GM21515 (cell line): ENCODE results near the gene C17orf107.
A peak's percentile ranks its signal among the peaks of the same experiment; 100 is the strongest.
"Not testable (repeated sequence)": the region's sequence is repeated elsewhere in the genome, so short reads cannot be mapped to it uniquely, and the experiment has no call there.

Experiments used
- ATAC-seq: cut with Tn5 transposase; IDR thresholded peaks from one replicate; pipeline ENCODE4 v1.9.1; 2021; ENCODE audit not compliant: unreplicated experiment

C17orf107 gene

DNA sequence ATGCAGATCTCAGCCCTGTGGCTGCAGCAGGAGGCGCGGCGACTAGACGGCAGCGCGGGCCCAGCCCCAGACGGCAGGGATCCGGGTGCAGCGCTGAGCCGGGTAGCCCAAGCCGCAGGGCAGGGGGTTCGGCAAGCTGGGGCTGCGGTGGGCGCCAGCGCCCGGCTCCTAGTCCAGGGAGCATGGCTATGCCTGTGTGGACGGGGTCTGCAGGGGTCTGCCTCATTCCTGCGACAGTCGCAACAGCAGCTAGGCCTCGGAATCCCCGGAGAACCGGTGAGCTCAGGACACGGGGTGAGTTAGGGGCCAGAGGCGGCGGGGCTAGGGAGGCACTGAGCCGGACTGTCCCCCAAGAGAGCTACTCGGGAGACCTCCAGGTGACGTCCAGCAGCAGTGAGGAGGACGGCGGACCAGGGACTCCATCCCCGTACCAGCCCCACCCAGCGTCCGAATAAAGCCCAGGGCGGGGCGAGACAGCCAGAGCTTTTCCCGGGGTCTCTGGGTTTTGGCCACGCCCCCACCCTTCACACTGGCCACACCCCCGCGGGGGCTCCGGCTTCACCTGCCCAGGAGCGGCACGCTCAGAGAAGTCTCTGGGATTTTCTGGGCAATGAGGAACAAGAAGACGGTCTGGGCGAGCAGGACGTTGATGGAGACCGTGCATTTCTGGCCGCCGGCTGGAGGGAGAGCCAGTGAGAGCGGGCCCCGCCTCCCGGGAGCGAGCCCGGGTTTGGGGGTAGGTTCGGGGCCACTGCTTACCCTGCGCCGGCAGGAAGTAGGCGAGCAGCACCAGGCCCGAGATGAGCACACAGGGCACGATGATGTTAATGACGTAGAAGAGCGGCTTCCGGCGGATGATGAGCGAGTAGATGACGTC, 1.1 kb downstream of the C17orf107 start:
- no peak for ATAC-seq

DNA sequence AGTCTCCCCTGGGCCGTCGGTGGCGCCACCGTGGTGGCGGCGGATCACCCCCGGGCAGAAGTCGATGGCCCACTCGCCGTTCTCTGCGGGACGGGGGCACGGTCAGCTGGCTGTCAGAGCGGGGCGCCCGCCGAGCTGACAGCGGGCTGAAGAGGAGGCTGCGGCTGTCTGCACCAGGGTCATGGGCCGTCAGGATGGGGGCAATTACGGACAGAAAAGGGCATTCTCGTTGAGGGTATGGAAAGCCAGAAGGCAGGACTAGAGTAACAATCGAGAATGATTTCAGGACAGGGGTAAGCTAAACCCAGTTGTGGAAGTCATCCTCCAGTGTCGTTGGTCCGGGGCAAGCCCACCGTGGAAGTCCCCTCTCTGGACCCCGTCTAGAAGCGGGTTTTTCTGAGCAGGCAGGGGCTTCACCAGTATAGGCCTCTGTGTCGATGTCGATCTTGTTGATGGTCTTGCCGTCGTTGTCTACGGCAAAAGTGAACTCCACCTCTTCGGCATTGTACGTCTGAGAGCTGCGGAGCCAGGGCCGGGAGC, 1.8 kb downstream of the C17orf107 start:
- ATAC-seq = no peak

DNA sequence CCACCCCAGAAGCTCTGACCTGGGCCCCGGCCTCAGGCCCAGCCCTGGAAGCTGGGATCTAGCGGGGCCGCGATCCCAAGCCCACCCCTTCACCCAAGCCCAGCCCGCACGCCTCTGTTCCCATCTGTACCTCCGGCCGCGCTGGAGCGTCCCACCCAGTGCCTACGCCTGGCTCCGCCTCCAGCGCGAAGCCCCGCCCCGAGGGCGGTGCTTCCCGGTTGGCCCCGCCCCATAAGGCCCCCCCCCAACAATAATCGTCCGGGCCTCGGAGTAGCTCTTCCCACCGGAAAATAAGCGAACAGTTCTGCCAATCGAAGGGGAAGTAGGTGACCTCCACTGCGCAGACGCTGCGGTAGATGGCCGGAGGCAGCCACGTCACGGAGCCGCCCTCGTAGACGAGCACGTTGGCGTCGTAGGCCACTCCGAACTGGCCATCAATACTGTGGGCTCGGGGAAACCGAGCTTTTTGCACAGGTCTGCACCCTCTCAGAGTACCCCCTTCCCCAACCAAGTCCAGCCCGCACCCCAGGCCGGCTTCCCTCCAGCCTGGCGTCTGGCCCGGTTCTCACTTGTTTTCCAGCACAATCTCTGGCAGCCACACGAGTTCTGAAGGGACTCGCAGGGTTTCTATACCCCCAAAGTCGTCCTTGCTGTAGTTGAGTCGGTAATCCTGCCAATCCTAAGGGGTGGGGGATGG, 2.5 kb downstream of the C17orf107 start:
- no peak for ATAC-seq

DNA sequence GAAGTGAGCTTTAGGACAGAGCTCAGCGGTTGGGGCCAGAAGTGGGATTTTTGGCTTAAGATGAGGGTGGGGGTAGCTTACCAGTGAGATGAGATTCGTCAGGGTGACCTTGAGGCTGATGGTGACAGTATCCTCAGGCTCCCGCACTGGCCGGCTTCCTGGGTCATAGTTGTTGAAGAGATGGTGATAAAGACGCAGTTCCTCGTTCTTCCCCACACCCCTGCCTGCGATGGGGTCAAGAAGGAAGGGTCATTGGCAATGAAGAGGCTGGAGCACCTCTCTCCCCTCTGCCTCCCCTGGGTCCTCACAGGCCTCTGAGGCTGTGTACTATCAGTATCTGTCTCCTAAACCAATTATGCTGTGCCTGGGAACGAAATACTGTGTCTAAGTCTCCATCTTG, 3.2 kb downstream of the C17orf107 start:
- ATAC-seq = no peak

DNA sequence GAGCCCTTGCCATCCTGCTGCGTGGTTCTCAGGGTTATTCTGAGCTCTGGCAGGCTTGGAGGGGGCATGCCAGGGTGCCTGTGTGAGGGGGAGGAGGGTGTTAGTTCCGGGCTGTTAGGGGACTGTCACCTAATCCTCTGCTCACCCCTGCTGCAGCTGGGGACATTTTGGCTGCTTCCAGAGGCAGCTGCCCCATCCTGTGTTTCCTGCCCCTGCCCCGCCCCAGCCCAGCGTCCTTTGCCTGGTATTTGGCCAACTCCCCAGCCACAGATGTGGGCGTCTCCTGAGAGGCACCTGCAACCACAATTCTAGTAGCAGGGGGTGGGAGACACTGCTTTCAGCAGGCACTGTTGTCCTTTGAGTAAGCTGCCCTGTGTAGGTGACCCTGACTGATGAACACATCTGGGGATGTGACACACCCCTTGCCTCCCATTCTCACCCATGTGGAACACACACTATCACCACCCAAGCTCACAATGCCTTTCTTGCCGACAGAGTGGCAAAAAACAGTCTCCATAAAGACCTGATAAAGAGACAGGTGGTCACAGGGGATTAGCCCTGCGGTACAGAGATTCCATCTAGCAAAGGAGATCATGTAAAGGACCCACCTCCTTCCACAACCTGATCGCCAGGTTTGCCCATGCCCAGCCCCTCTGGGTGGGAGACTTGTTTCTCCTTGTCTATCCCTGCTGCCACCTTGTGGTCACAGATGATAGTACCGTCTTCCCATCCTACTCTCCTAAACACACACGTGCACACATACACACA, 3.9 kb downstream of the C17orf107 start, which contains the start of gene CHRNE:
CHRNE (minus strand) TSS at position 48 of the 768 bp plus-strand sequence; CDS start at position 13, 35 bp downstream.
- no peak for ATAC-seq

DNA sequence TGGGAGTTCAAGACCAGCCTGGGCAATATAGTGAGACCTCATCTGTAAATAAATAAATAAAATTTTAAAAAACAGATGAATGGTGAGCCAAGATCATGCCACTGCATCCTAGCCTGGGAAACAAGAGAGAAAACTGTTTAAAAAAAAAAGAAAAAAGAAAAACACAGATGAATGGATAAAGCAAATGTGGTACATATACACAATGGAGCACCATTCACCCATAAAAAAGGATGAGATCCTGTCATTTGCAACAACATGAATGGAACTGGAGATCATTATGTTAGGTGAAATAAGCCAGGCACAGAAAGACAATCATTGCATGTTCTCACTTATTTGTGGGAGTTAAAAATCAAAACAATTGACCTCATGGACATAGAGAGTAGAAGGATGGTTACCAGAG, 7.3 kb downstream of the C17orf107 start:
- ATAC-seq = not testable (repeated sequence)

DNA sequence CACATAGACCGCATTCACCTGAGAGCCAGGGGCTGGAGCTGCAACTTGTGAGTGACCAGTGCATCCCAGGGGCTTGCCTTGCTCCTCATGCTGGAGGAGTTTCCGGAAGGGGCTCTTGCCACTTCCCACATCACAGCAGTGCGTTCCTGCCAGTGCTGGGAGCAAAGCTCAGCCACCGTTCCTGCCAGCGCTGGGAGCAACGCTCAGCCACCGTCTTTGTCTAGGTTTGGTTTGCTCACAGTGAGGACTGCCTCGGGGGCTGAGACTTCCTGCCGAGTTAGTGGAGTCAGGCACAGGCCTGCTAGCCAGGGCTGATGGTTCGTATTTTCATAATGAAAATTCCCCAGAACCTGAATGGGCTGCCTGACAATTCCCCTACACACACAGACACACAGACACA, 9.0 kb downstream of the C17orf107 start:
- ATAC-seq = no peak

DNA sequence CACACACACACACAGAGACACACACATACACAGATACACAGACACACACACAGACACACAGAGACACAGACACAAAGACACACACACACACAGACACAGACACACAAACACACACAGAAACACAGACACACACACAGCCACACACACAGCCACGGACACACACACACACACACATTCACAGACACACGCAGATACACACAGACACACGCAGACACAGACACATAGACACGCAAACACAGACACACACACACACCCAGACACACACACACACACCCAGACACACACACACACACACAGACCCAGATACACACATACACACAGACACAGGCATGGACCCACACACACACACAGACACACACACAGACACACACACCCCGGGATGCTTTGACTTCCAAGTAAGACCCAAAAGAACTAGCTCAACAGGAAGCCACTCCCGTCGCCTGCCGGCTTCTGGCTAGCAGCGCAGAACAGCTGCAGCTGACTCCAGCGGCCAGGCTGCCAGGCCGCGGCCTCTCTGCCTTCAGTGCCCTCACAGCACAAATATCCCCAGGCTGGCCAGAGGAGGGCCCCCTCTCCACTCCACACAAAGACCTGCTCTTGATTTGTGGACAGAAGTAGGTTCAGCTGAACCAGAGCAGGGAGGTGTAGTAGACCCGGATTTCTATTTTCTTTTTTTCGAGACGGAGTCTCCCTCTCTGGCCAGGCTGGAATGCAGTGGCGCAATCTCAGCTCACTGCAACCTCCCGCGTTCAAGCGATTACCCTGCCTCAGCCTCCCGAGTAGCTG, 9.6 kb downstream of the C17orf107 start:
- ATAC-seq = peak; percentile 51

DNA sequence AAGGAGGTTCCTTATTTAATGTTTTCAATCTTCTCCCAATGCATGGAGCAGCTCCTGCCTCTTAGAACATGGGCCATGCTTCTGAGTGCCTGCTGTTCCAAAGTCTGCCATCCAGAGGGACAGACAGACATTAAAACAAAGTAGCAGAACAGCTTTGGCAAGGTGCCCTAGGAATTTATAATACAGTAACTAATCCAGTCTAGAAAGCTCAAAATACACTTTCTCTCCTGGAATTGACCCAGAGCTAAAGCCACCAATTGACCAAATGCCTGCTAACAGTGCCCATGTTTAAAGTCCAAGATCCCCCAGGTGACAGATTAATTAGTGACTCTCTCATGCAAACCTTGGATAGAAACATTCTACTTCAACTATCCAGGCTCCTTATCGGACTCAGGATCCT, 14.7 kb downstream of the C17orf107 start:
- no peak for ATAC-seq

DNA sequence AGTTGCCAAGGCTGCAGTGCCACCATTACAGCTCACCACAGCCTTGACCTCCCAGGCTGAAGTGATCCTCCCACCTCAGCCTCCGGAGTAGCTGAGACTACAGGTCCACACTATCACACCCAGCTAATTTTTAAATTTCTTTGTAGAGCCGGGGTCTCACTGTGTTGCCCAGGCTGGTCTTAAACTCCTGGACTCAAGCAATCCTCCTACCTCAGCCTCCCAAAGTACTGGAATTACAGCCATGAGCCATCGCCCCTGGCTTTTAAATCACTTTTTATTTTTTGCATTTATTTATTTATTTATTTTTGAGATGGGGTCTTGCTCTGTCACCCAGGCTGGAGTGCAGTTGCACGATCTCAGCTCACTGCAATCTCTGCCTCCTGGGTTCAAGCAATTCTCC, 15.2 kb downstream of the C17orf107 start:
- not testable (repeated sequence) for ATAC-seq

DNA sequence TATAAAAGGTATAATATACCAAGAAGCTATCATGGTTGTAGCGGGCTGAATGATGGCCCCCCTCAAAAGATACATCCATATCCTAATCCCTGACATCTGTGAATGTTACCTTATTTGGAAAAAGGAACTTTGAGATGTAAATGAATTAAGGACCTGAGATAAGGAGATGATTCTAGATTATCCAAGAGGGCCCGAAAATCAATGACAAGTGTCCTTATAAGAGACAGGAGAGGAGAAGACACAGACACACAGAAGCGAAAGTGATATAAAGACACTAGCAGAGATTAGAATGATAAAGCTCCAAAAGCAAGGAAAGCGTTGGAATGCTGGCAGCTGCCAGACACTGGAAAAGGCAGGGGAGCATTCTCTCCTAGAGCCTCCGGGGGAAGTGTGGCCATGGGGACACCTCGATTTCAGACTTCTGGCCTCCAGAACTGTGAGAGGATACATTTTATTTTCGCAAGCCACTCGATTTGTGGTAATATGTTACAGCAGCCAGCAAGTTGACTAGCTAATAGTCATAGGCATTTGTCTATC, 20.2 kb downstream of the C17orf107 start:
- no peak for ATAC-seq

DNA sequence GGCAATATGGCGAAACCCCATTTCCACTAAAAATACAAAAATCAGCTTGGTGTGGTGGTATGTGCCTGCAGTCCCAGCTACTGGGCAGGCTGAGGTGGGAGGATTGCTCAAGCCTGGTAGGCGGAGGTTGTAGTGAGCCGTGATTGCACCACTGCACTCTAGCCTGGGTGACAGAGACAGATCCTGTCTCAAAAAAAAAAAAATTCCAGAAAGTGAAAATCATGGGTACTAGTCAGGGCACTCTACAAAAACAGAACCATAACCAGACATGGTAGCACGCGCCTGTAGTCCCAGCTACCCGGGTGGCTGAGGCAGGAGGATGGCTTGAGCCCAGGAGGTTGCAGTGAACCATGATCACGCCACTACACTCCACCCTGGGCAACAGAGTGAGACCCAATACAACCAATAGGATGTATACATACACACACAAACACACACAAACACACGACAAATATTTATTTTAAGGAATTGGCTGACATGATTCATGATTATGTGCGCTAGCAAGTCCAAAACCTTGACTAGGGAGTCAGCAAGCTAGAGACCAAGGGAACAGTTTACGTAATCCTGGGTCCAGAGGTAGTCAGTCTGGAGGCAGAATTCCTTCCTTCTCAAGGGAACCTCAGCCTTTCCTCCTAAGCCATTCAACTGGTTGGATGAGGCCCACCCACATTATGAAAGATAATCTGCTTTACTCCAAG, 21.2 kb downstream of the C17orf107 start:
- no peak for ATAC-seq

DNA sequence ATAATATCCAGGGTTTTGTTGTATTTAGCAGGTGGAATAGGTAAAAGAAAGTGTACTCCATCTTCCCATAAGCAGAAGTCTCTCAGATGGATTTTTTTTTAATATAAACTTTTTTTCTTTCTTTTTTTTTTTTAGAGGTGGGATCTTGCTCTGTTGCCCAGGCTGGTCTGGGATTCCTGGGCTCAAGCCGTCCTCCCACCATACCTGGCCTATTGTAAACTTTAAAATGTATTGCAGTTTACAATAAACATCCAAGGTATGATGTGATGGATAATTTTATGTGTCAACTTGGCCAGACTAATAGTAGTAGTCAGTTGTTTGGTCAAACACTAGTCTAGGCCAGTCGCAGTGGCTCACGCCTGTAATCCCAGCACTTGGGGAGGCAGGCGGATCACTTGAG, 22.0 kb downstream of the C17orf107 start:
- ATAC-seq = no peak

DNA sequence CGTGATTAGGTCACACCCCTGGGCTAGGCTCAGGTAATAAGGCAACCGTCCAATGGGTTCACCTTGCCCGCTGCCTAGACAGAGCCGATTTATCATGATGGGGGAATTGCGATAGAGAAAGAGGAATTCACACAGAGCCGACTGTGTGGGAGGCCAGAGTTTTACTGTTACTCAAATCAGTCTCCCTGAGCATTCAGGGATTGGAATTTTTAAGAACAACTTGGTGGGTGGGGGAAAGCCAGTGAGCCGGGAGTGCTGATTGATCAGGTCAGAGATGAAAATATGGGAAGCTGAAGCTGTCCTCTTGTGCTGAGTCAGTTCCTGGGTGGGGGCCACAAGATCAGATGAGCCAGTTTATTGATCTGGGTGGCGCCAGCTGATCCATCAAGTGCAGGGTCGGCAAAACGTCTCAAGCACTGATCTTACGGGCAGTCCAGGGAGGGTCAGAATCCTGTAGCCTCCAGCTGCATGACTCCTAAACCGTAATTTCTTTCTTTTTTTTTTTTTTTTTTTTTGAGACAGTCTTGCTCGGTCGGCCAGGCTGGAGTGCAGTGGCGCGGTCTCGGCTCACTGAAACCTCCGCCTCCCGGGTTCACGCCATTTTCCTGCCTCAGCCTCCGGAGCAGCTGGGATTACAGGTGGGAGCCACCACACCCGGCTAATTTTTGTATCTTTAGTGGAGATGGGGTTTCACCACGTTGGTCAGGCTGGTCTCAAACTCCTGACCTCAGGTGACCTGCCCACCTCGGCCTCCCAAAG, 27.4 kb downstream of the C17orf107 start:
- ATAC-seq = not testable (repeated sequence)

DNA sequence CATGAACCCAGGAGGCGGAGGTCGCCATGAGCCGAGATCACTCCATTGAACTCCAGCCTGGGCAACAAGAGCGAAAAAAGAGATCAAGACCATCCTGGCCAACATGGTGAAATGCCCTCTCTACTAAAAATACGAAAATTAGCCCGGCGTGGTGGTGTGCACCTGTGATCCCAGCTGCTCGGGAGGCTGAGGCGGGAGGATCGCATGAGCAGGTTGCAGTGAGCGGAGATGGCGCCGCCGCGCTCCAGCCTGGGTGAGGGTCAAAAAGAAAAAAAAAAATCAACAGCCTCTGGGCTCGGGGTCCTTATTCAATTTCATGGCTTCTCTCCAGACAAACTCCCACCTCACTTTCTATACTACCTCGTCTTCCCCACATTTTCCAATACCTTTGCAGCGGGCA, 29.5 kb downstream of the C17orf107 start:
- no peak for ATAC-seq

DNA sequence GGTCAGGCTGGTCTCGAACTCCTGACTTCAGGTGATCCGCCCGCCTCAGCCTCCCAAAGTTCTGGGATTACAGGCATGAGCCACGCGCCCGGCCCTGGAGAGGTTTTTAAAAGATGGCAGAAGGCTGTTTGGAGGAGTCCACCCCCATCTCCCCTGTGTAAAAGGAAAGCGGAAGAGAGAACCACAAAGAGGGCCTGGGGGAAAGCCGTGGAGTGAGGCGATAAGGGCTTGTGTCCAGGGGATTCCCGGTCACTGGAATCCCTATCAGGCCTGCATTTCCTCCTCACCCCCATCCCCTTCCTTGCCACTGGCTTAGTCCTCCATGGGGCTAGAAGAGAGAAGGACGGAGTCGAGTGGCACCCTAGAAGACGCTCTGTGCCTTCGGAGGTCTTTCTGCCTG, 32.6 kb downstream of the C17orf107 start, which contains the start of gene GP1BA:
GP1BA (plus strand) TSS at position 315 of the 400 bp plus-strand sequence. CDS start 328 bp downstream, outside the sequence.
- no peak for ATAC-seq

DNA sequence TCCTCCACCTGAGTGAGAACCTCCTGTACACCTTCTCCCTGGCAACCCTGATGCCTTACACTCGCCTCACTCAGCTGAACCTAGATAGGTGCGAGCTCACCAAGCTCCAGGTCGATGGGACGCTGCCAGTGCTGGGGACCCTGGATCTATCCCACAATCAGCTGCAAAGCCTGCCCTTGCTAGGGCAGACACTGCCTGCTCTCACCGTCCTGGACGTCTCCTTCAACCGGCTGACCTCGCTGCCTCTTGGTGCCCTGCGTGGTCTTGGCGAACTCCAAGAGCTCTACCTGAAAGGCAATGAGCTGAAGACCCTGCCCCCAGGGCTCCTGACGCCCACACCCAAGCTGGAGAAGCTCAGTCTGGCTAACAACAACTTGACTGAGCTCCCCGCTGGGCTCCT, 33.4 kb downstream of the C17orf107 start:
- no peak for ATAC-seq

DNA sequence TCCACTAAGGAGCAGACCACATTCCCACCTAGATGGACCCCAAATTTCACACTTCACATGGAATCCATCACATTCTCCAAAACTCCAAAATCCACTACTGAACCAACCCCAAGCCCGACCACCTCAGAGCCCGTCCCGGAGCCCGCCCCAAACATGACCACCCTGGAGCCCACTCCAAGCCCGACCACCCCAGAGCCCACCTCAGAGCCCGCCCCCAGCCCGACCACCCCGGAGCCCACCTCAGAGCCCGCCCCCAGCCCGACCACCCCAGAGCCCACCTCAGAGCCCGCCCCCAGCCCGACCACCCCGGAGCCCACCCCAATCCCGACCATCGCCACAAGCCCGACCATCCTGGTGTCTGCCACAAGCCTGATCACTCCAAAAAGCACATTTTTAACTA, 34.3 kb downstream of the C17orf107 start:
- no peak for ATAC-seq
